GM21737 (cell line): Measurements from ENCODE around the gene STOML1.

Source experiments
- ATAC-seq: cut with Tn5 transposase; IDR thresholded peaks from one replicate; pipeline ENCODE4 v1.9.1; 2021; ENCODE audit warnings: mild to moderate bottlenecking, moderate library complexity; ENCODE audit not compliant: unreplicated experiment

Gene STOML1

GRCh38 chr15:73991726-73992593 lies at the start of gene STOML1:
Gene STOML1, minus strand, starts transcription at chr15:73992295. Its CDS starts 72 bp downstream, at chr15:73992223.
- ATAC-seq, result peak; percentile 65

GRCh38 chr15:74041311-74041756 lies 49.2 kb upstream of the STOML1 start:
- no peak for ATAC-seq

GRCh38 chr15:74040109-74040850 lies 48.2 kb upstream of the STOML1 start:
- ATAC-seq, result no peak

- ATAC-seq, result no peak
Observed at GRCh38 chr15:74039656-74040010, 47.5 kb upstream of the STOML1 start.

GRCh38 chr15:74038707-74039655 lies 46.9 kb upstream of the STOML1 start:
- ATAC-seq, result no peak

- ATAC-seq, result no peak
Observed at GRCh38 chr15:74037171-74038117, 45.3 kb upstream of the STOML1 start.

GRCh38 chr15:74036271-74037170 lies 44.4 kb upstream of the STOML1 start:
- no peak for ATAC-seq

- ATAC-seq, result no peak
Observed at GRCh38 chr15:74035121-74036017, 43.3 kb upstream of the STOML1 start.

- no peak for ATAC-seq
Observed at GRCh38 chr15:74034206-74034755, 42.2 kb upstream of the STOML1 start.

- no peak for ATAC-seq
Observed at GRCh38 chr15:74032606-74033561, 40.8 kb upstream of the STOML1 start.

- ATAC-seq, result no peak
Observed at GRCh38 chr15:74032046-74032445, 40.0 kb upstream of the STOML1 start.

GRCh38 chr15:74028646-74029045 lies 36.6 kb upstream of the STOML1 start:
- ATAC-seq, result no peak

GRCh38 chr15:74027688-74028087 lies 35.6 kb upstream of the STOML1 start:
- ATAC-seq, result no peak

GRCh38 chr15:74025436-74025835 lies 33.3 kb upstream of the STOML1 start:
- ATAC-seq, result no peak

- no peak for ATAC-seq
Observed at GRCh38 chr15:74024687-74025086, 32.6 kb upstream of the STOML1 start.

- no peak for ATAC-seq
Observed at GRCh38 chr15:74022706-74023470, 30.8 kb upstream of the STOML1 start.
